ENCODE results near the gene SETD2.
A peak's percentile ranks its signal among the peaks of the same experiment; 100 is the strongest.

The SETD2 gene

DNA sequence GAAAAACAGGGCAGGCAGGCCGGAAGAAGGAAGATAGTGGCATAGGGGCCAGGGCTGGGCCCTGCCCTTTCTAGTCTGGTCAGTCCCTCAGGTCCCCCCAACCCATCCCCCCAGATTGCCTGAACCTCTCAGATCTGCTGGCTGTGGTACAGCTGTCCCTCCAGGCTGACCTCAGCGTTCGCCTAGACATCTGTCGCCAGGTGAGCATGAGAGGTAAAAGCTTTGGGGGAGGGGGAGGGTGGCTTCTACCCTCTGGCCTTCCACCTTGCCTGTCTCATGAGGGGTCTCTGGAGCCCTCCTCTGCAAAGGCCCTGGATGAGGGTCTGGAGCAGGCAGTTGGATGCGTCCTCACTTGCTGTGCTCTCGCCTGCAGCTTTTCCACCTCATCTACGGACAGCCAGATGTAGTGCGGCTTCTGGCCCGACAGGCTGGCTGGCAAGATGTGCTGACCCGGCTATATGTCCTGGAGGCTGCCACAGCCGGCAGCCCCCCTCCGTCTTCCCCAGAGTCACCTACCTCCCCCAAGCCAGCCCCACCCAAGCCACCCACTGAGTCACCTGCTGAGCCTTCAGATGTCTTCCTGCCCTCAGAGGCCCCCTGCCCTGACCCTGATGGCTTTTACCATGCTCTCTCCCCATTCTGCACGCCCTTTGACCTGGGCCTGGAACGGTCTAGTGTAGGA, 164.3 kb downstream of the SETD2 start:
- Histone ChIP-seq H3K27ac (no peak overlapping the region), H3K9me3 (no peaks in the 10 kb centered on the region), H3K27me3 (no peaks in the 10 kb centered on the region), H3K4me1 (no peaks in the 10 kb centered on the region), H3K4me3 (no peak overlapping the region), H3K36me3 (peaks cover 19 to 98% (median 68%) of the 10 kb centered on the region in 3 donors)
- TF ChIP-seq, protein P1, sequence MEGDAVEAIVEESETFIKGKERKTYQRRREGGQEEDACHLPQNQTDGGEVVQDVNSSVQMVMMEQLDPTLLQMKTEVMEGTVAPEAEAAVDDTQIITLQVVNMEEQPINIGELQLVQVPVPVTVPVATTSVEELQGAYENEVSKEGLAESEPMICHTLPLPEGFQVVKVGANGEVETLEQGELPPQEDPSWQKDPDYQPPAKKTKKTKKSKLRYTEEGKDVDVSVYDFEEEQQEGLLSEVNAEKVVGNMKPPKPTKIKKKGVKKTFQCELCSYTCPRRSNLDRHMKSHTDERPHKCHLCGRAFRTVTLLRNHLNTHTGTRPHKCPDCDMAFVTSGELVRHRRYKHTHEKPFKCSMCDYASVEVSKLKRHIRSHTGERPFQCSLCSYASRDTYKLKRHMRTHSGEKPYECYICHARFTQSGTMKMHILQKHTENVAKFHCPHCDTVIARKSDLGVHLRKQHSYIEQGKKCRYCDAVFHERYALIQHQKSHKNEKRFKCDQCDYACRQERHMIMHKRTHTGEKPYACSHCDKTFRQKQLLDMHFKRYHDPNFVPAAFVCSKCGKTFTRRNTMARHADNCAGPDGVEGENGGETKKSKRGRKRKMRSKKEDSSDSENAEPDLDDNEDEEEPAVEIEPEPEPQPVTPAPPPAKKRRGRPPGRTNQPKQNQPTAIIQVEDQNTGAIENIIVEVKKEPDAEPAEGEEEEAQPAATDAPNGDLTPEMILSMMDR (IDR thresholded peaks at IDR 0.05), result no peak
- intact Hi-C loops (cut with DNase I; ENCODE audit: low total_unique reads), result loop anchor here (5.0 to 10.0 kb wide), 3 partner anchors 77 to 295 kb away; partner anchors contain the start of genes KIF9, KLHL18 and TMIE
- no peak for DNase-seq

DNA sequence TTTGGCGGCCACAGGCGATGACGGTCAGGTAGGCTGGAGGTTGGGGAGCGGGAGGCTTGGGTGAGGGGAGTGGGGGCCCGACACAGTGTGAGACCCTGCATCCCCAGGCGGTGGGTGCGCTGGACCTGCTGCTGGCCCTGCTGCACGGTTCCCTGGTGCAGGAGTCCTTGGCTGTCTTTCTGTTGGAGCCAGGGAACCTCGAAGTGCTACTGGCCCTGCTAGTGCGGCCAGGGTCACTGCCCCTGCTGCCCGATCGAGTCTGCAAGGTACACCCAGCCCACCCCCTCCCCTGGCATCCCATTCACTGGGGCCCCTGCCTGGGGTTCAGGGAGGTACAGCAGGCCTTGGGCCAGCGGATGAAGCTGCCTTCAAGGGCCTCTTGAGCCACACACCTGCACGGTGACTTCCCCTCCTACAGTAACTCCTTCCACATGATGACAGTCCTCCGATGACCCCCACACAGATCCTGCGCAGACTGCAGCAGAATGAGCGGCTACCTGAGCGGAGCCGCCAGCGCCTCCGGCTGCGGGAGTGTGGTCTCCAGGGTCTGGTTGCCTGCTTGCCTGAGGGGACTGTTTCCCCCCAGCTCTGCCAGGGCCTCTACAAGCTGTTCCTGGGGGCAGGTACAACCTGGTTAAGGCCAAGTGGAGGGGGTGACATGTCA, 164.9 kb downstream of the SETD2 start:
- no peaks in the 10 kb centered on the region for H3K27me3 ChIP-seq
- TF ChIP-seq, protein P1 (IDR thresholded peaks at IDR 0.05), result no peak
- H3K4me1 ChIP-seq, result no peaks in the 10 kb centered on the region
- H3K27ac ChIP-seq, result no peak overlapping the region
- H3K36me3 ChIP-seq, result peaks cover 16 to 98% (median 67%) of the 10 kb centered on the region in 3 donors
- H3K9me3 ChIP-seq, result no peaks in the 10 kb centered on the region
- intact Hi-C loops (cut with DNase I; ENCODE audit: low total_unique reads), result loop anchor here (5.0 to 10.0 kb wide), 2 partner anchors 77 to 294 kb away; partner anchors contain the start of gene TMIE
- no peak for DNase-seq
- H3K4me3 ChIP-seq, result no peak overlapping the region

DNA sequence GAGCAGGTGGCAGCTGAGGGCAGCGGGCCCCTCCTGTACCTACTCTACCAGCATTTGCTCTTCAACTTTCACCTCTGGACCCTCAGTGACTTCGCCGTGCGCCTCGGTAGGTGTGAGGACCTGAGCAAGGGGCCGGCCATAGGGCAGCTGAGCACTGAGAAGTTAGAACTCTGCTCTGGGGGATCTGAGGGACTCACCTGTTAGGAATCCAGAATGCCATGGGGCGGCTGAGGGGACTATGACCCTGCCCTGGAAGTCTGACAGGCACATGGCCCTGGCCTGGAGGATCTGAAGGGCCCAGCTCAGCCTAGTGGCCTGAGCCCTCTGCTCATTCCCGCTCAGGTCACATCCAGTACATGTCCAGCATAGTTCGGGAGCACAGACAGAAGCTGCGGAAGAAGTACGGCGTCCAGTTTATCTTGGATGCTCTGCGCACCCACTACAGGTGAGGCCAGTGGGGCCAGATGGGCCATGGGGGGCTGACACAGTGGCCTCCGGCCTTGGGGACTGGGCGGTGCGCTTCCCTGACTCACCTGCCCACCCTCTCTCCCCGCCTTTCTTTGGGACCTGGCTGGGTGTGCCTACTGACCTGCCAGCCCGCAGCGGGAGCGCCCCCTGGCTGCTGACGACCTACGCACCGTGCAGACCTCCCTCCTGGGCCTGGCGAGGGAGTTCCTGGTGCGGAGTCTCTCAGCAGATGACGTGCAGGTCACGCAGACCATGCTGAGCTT, 165.6 kb downstream of the SETD2 start:
- peak; percentile 53 to 81 for DNase-seq
- intact Hi-C loops (cut with DNase I; ENCODE audit: low total_unique reads), result loop anchor here (5.0 to 10.0 kb wide), 2 partner anchors 76 to 293 kb away; partner anchors contain the start of gene TMIE
- Histone ChIP-seq H3K4me3 (no peak overlapping the region), H3K27ac (no peak overlapping the region), H3K9me3 (no peaks in the 10 kb centered on the region), H3K36me3 (peaks cover 15 to 98% (median 60%) of the 10 kb centered on the region in 3 donors), H3K4me1 (no peaks in the 10 kb centered on the region), H3K27me3 (no peaks in the 10 kb centered on the region)
- TF ChIP-seq, protein P1 (IDR thresholded peaks at IDR 0.05), result peak; percentile 73 to 75

DNA sequence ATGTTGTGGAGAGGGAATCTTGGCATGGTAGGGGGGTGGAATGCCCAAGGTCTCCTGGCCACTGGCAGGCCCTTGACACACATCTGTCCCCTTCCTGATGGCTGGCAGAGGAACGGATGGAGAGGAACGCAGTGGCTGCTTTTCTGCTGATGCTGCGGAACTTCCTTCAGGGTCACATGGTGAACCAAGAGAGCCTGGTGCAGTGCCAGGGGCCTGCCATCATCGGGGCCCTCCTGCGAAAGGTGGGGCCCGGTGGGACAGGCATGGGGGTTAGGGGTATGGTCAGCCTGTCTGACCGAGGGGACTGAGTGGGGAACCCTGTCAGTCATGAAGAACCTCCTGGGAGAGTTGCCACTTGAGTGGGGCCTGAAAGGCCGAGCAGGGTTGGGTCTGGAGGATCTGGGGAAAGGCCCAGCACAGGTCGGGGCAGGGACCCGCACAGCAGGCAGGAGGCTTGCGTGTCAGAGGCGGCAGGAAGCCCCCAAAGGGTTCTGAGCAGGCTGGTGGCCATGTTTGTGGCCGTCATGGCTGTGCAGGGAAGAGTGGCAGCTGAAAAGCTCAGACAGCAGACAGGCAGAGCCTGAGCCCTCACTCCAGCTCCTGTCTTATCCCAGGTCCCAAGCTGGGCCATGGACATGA, 166.3 kb downstream of the SETD2 start:
- Histone ChIP-seq H3K27me3 (no peaks in the 10 kb centered on the region), H3K4me3 (no peak overlapping the region), H3K36me3 (peaks cover 11 to 98% (median 53%) of the 10 kb centered on the region in 3 donors), H3K4me1 (no peaks in the 10 kb centered on the region), H3K27ac (no peak overlapping the region), H3K9me3 (no peaks in the 10 kb centered on the region)
- intact Hi-C loops (cut with DNase I; ENCODE audit: low total_unique reads), result loop anchor here (5.0 to 10.0 kb wide), 2 partner anchors 75 to 293 kb away; partner anchors contain the start of gene TMIE
- no peak for DNase-seq
- TF ChIP-seq, protein P1 (IDR thresholded peaks at IDR 0.05), result no peak
